ACC112 (cell line): ENCODE data around the gene CYP46A1.

Experiments used
- H2AFZ ChIP-seq: fragments of 200-600 bp; sonication (generic); one replicate; pipeline ENCODE4 v1.6.0; 2017; ENCODE audit warnings: antibody characterized with exemption, low read length; ENCODE audit not compliant: unreplicated experiment
- H3K27ac ChIP-seq: fragments of 200-600 bp; sonication (generic); 2 replicates; pipeline ENCODE4 v1.5.1; 2014; ENCODE audit warnings: low read depth, mild to moderate bottlenecking, antibody characterized with exemption, low read length, moderate library complexity
- H3K27me3 ChIP-seq: fragments of 200-600 bp; sonication (generic); 2 replicates; pipeline ENCODE4 v1.6.1; 2014; ENCODE audit warnings: mild to moderate bottlenecking, antibody characterized with exemption, low read length, moderate library complexity, mixed read lengths; ENCODE audit not compliant: insufficient read depth
- H3K36me3 ChIP-seq: fragments of 200-600 bp; sonication (generic); 2 replicates; pipeline ENCODE4 v1.6.1; 2016; ENCODE audit warnings: mild to moderate bottlenecking, antibody characterized with exemption, low read length, moderate library complexity, mixed read lengths; ENCODE audit not compliant: insufficient read depth
- H3K4me1 ChIP-seq: fragments of 200-600 bp; sonication (generic); one replicate; pipeline ENCODE4 v1.6.1; 2016; ENCODE audit warnings: low read length, mixed read lengths; ENCODE audit not compliant: insufficient read depth, unreplicated experiment, control insufficient read depth
- H3K4me3 ChIP-seq: fragments of 200-600 bp; sonication (generic); 2 replicates; pipeline ENCODE4 v1.5.1; 2014; ENCODE audit warnings: mild to moderate bottlenecking, low read depth, low read length
- H3K79me2 ChIP-seq: fragments of 200-600 bp; sonication (generic); one replicate; pipeline ENCODE4 v1.6.0; 2016; ENCODE audit warnings: low read length; ENCODE audit not compliant: control insufficient read depth, unreplicated experiment, insufficient read depth

The CYP46A1 gene

DNA sequence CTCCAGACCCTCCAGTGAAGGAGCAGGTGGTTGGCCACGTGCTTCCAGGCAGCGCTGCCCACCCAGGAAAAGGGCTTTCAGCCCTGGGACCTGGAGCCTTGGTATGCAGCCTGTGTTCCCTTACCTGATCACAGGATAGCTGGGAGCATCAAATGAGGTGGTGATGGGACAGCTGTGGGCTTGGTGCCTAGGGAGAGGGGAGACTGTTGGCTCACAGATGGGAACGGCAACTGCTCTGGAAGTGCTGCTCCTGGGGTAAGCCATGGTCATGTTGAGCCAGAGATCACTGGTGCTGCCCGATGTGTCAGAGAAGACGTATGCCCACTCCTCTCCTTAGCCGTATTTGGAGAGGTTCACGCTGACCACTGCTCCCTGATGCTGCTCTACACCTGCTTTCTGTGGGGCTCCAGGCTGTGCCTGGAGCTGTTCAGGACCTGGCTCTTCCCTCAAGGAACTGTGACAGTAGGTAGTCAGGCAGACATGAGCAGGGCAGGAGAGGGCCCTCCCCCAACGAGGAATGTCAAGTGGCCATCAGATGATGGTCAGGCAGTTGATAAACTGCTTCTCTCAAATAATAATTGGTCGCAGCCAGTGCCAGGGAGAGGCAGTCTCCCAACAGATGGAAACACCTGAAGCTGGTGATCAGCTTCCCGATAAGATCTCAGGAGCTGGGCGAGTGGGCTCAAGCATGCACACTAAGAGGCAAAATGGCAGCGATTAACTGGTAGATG lies 2.8 kb upstream of the CYP46A1 start:
- Histone ChIP-seq H3K79me2 (no peaks in the 10 kb centered on the region), H3K27ac (no peak overlapping the region), H2AFZ (no peak overlapping the region), H3K27me3 (peaks cover 11% of the 10 kb centered on the region), H3K4me1 (peaks cover 7% of the 10 kb centered on the region), H3K36me3 (no peaks in the 10 kb centered on the region), H3K4me3 (no peak overlapping the region)

- Histone ChIP-seq H3K27ac (no peak overlapping the region), H3K27me3 (peaks cover 16% of the 10 kb centered on the region), H3K4me1 (peaks cover 2% of the 10 kb centered on the region), H3K79me2 (no peaks in the 10 kb centered on the region), H3K36me3 (no peaks in the 10 kb centered on the region), H2AFZ (no peak overlapping the region), H3K4me3 (no peak overlapping the region)
Observed at GRCh38 chr14:99681832-99682148, 2.3 kb upstream of the CYP46A1 start.

DNA sequence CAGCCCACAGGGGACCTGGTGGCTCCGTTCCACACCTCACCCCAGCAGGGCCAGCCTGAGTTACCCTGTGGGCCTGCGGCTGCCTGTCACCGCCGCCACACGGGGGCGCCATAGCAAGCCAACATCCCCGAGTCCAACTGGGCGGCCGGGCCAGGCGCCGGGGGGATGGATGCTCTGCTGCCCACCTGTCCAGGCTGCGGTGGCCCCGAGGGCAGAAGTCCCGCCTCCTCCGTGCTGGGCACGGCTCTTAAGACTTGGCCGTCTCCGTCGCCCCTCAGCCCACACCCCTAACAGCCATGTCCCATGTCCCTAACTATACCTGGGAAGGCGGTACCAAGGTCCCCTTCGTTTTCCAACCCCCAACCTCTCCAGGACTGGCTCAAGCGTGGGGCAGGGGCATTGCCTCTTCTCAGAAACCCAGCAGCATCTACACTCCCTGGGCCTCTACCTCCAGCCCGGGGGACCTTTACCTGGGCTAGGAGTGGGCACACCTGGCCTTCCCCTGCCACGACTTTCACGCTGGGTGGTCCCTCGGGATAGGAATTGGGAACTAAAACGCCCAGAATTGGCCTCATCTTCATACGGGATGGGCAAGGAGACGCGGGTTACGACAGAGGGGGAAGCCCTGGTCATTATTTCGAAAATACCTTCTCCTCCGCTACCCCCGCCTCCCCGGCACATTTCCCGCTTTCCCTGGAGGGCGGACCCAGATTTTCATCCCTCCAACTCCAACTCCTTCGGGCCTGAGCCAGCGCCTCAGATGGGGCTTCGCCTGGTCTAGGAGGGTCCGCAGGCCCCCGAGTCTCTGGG lies 1.1 kb upstream of the CYP46A1 start:
- Histone ChIP-seq H3K4me1 (no peaks in the 10 kb centered on the region), H3K4me3 (peak overlapping the region; percentile 89), H2AFZ (peak overlapping the region; percentile 84), H3K27me3 (peaks cover 18% of the 10 kb centered on the region), H3K36me3 (no peaks in the 10 kb centered on the region), H3K27ac (peak overlapping the region; percentile 63), H3K79me2 (no peaks in the 10 kb centered on the region)

DNA sequence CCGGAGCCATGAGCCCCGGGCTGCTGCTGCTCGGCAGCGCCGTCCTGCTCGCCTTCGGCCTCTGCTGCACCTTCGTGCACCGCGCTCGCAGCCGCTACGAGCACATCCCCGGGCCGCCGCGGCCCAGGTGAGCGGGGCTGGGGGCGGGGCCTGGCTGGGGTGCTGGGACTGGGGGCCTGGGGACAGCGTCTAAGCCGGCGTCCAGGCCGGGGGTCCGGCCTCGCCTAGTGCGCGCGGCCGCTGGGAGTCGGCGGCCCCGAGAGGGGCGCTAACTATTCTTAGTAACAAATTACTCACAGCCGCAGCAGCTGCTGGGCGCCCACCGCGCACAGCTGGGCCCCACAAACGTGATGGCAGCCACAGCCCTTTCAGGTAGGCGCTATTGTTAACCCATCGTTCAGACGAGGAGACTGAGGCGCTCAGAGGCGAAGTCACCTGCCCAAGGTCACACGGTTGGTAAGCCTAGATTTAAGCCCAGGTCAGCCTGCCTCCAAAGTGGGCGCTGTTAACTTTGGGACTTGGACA lies 374 bp downstream of the CYP46A1 start:
- Histone ChIP-seq H2AFZ (peak overlapping the region; percentile 51), H3K27ac (no peak overlapping the region)

DNA sequence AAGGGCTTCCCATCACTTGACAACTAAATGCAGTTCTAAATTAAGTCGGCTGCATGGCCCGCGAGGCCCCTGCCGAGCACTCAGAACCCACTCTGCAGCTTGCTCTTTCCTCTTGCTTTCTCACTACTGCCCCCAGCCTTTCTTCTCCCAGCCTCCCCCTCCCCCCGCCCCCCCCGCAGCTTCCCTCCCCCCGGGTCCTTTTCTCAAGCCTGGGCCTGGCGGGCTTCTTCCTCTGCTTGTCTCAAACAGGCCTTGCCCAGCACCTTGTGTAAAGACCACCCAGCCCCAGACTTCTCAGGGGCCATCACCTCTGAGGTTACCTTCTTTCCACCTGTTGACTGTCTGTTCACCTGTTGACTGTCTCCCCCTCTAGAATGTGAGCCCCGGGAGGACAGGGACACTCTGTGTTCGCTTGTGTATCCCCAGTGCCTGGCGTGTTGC lies 1.1 kb downstream of the CYP46A1 start:
- Histone ChIP-seq H3K4me1 (no peaks in the 10 kb centered on the region), H3K4me3 (no peak overlapping the region), H2AFZ (no peak overlapping the region), H3K27ac (no peak overlapping the region), H3K79me2 (no peaks in the 10 kb centered on the region), H3K36me3 (no peaks in the 10 kb centered on the region), H3K27me3 (peaks cover 36% of the 10 kb centered on the region)

More for the DNA sequence above, 374 bp downstream of the CYP46A1 start:
- Histone ChIP-seq H3K27me3 (peaks cover 30% of the 10 kb centered on the region), H3K4me3 (peak overlapping the region; percentile 87), H3K79me2 (no peaks in the 10 kb centered on the region), H3K4me1 (no peaks in the 10 kb centered on the region), H3K36me3 (no peaks in the 10 kb centered on the region)

- H3K4me3 ChIP-seq = no peak overlapping the region
- H2AFZ ChIP-seq = no peak overlapping the region
- no peaks in the 10 kb centered on the region for H3K36me3 ChIP-seq
- no peak overlapping the region for H3K27ac ChIP-seq
- no peaks in the 10 kb centered on the region for H3K4me1 ChIP-seq
- peaks cover 40% of the 10 kb centered on the region for H3K27me3 ChIP-seq
- H3K79me2 ChIP-seq = no peaks in the 10 kb centered on the region
Observed at GRCh38 chr14:99685596-99685995, 1.5 kb downstream of the CYP46A1 start.

- no peak overlapping the region for H2AFZ ChIP-seq
- no peaks in the 10 kb centered on the region for H3K79me2 ChIP-seq
- H3K4me1 ChIP-seq = no peaks in the 10 kb centered on the region
- H3K4me3 ChIP-seq = no peak overlapping the region
- no peaks in the 10 kb centered on the region for H3K36me3 ChIP-seq
- peaks cover 49% of the 10 kb centered on the region for H3K27me3 ChIP-seq
- no peak overlapping the region for H3K27ac ChIP-seq
Observed at GRCh38 chr14:99686557-99687283, 2.6 kb downstream of the CYP46A1 start.

GRCh38 chr14:99687284-99688209 lies 3.4 kb downstream of the CYP46A1 start:
- Histone ChIP-seq H2AFZ (no peak overlapping the region), H3K36me3 (no peaks in the 10 kb centered on the region), H3K4me1 (no peaks in the 10 kb centered on the region), H3K27ac (no peak overlapping the region), H3K27me3 (peaks cover 51% of the 10 kb centered on the region), H3K4me3 (no peak overlapping the region), H3K79me2 (no peaks in the 10 kb centered on the region)

DNA sequence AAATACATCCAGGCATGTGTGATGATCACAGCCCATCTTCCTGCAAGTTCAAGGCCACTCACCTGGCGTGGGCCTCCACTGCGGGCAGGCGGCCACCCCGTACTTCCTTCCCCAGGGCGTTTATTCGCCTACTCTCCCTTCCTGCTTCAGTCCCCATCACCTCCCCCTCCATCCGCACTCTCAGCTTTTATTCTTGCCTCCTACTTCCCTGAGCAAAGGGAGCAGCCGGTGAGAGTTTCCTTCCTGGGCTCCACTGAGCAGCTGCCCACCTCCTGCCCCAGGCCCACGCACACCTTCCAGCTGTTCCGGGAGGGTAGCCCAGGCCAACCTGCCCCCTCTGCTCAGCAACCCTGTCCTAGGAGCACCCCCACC lies 4.1 kb downstream of the CYP46A1 start:
- Histone ChIP-seq H2AFZ (no peak overlapping the region), H3K79me2 (no peaks in the 10 kb centered on the region), H3K4me3 (no peak overlapping the region), H3K27ac (no peak overlapping the region), H3K27me3 (peaks cover 51% of the 10 kb centered on the region), H3K36me3 (no peaks in the 10 kb centered on the region), H3K4me1 (no peaks in the 10 kb centered on the region)

DNA sequence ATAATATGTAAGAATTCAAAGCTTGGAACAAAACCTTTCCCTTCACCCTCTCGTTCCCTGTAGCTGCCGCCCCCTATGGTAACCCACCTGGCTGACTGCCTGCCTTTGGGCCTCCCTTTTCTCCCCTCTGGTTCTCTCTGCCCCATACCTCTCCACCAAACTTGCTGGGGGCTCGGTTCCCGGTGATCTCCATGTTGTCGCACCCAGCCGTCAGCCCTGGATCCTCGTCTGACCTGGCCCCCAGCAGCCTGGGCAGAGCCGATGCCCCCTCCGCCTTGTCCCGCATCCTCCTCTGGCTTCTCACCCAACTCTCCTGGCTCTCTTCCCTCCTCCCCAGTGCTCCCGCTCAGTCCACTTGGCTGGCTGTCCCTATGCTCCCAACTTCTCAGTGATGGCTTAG lies 4.5 kb downstream of the CYP46A1 start:
- no peaks in the 10 kb centered on the region for H3K79me2 ChIP-seq
- no peak overlapping the region for H3K27ac ChIP-seq
- no peaks in the 10 kb centered on the region for H3K4me1 ChIP-seq
- peaks cover 51% of the 10 kb centered on the region for H3K27me3 ChIP-seq
- no peaks in the 10 kb centered on the region for H3K36me3 ChIP-seq
- no peak overlapping the region for H3K4me3 ChIP-seq
- no peak overlapping the region for H2AFZ ChIP-seq
